Caco-2 (cell line): ENCODE measurements around the gene UCKL1. TPM values are rescaled to one million over a fixed set of nuclear protein-coding genes. Genes with fewer than 3 reads are reported as not detected.

ENCODE experiments used
- microRNA-seq: library from miRNA; unstranded; fragments of <30 nt; microRNA quantifications from one replicate; pipeline ENCODE4 v1.2.0, GENCODE V29; 2022
- total RNA-seq: library from RNA; stranded (reverse); gene quantifications from 2 replicates; pipeline ENCODE4 v1.2.3, GENCODE V29; 2022

The UCKL1 gene
- total RNA-seq, 1 experiment from 2014 or later = 101 TPM

Small RNA genes within 50 kb of the gene (microRNA-seq; reads per million reads assigned to microRNA genes)
- gene MIR1914 = 9.1 reads per million, percentile 47 among the genes with 10 or more reads in this experiment
- gene MIR647 = not detected
- gene MIR941-1 = not detected
- not detected for gene MIR941-2
- not detected for gene MIR941-3
- not detected for gene MIR941-4
- gene MIR941-5 = not detected

Other genes starting within 250 kb of the UCKL1 start
- 119 and 126 TPM in 2 replicates for gene ARFRP1, start 248.4 kb downstream of the UCKL1 start, total RNA-seq
- gene ZGPAT, start 248.4 kb downstream of the UCKL1 start, total RNA-seq = 69.3 and 74.7 TPM in 2 replicates
- 18.8 and 23.5 TPM in 2 replicates for gene LIME1, start 219.8 kb downstream of the UCKL1 start, total RNA-seq
- 211 and 234 TPM in 2 replicates for gene SLC2A4RG, start 216.6 kb downstream of the UCKL1 start, total RNA-seq
- 9.1 and 9.5 TPM in 2 replicates for gene ZBTB46, start 125.2 kb downstream of the UCKL1 start, total RNA-seq
- gene ABHD16B, start 94.9 kb downstream of the UCKL1 start, total RNA-seq = 0.27 TPM in 1 of 2 replicates, not detected in the other
- 286 and 293 TPM in 2 replicates for gene TPD52L2, start 91.1 kb downstream of the UCKL1 start, total RNA-seq
- gene DNAJC5, start 61.3 kb downstream of the UCKL1 start, total RNA-seq = 117 and 124 TPM in 2 replicates
- gene ZNF512B, start 13.5 kb upstream of the UCKL1 start, total RNA-seq = 40.0 and 47.9 TPM in 2 replicates
- gene SAMD10, start 23.2 kb upstream of the UCKL1 start, total RNA-seq = 13.4 and 13.6 TPM in 2 replicates
- 176 and 181 TPM in 2 replicates for gene PRPF6, start 24.7 kb upstream of the UCKL1 start, total RNA-seq
- 3.2 and 3.3 TPM in 2 replicates for gene C20orf204, start 79.8 kb upstream of the UCKL1 start, total RNA-seq
- gene SOX18, start 93.2 kb upstream of the UCKL1 start, total RNA-seq = 0.44 and 0.84 TPM in 2 replicates
- 39.9 and 48.3 TPM in 2 replicates for gene TCEA2, start 106.8 kb upstream of the UCKL1 start, total RNA-seq
- 29.3 and 34.3 TPM in 2 replicates for gene RGS19, start 123.1 kb upstream of the UCKL1 start, total RNA-seq
- 0.51 and 0.59 TPM in 2 replicates for gene OPRL1, start 123.7 kb upstream of the UCKL1 start, total RNA-seq
- not detected in 2 replicates for gene LKAAEAR1, start 128.0 kb upstream of the UCKL1 start, total RNA-seq
- not detected in 2 replicates for gene NPBWR2, start 151.1 kb upstream of the UCKL1 start, total RNA-seq
- gene MYT1, start 208.0 kb upstream of the UCKL1 start, total RNA-seq = 0.25 and 0.65 TPM in 2 replicates